Measurements from ENCODE around the gene PUS1. TPM values are rescaled to one million over a fixed set of nuclear protein-coding genes. Genes with fewer than 3 reads are reported as not detected.

Gene PUS1
- total and polyA plus RNA-seq, 3 donors from 2014 or later, result 16.9 to 26.0 (median 25.2) TPM

- peaks cover 21% of the 10 kb centered on the region for H3K4me1 ChIP-seq
- WGBS, 2 donors, result 89 to 93% methylated on average over 4 of the region's 4 CpGs
- no peak for TF ChIP-seq POLR2A (IDR thresholded peaks at IDR 0.05)
- no peak for TF ChIP-seq CTCF (IDR thresholded peaks at IDR 0.05)
- no peak overlapping the region for H3K4me3 ChIP-seq
- intact Hi-C loops (cut with DNase I; ENCODE audit: low total_unique reads), result no loop called here
- H3K9me3 ChIP-seq, result no peaks in the 10 kb centered on the region
- no peak for DNase-seq
- H3K36me3 ChIP-seq (ENCODE audit: low read depth, missing control alignments), result no peaks in the 10 kb centered on the region
- H3K27me3 ChIP-seq, result no peaks in the 10 kb centered on the region
- H3K27ac ChIP-seq, result no peak overlapping the region
These were observed 34.3 kb downstream of the PUS1 start for GRCh38 chr12:131963381-131963780.

DNA sequence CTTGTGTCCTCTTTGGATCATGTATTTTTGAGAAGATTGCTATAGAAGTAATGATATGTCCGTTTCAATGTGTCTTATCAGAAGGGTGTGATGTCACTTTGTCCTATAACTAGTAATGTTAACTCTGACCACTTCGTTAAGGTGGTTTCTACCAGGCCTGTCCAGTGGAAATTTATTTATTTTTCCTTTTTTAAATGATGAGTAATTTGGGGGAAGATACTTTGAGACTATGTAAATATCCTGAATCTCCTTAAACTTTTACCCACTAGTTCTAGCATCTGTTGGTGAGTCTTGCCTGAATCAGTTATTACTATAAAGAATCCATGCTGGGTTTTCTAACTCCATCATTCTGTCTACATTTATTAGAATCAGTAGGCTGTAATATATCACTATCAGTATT lies 36.0 kb downstream of the PUS1 start:
- H3K27ac ChIP-seq, result no peak overlapping the region
- no peak overlapping the region for H3K4me3 ChIP-seq
- TF ChIP-seq CTCF (IDR thresholded peaks at IDR 0.05) (no peak), POLR2A (IDR thresholded peaks at IDR 0.05) (no peak)
- H3K36me3 ChIP-seq (ENCODE audit: low read depth, missing control alignments), result no peaks in the 10 kb centered on the region
- no peaks in the 10 kb centered on the region for H3K27me3 ChIP-seq
- WGBS, 2 donors, result 57 to 66% methylated on average over 2 of the region's 2 CpGs
- H3K4me1 ChIP-seq, result peaks cover 5% of the 10 kb centered on the region
- no peaks in the 10 kb centered on the region for H3K9me3 ChIP-seq
- intact Hi-C loops (cut with DNase I; ENCODE audit: low total_unique reads), result no loop called here
- DNase-seq, result no peak

DNA sequence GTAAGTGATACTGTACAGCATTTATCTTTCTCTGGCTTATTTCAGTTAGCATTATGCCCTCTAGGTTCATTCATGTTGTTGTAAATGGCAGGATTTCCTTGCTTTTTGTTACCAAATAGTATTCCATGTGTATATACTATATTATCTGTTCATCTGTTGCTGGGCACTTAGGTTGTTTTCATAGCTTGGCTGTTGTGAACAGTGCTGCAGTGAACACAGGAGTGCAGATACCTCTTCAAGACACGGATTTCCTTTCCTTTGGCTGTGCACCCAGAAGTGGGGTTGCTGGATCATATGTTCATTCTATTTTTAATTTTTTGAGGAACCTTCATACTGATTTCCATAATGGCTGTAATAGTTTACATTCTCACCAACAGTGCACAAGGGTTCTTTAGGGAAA lies 42.1 kb downstream of the PUS1 start:
- DNase-seq, result peak; percentile 6
- WGBS, 2 donors, result 38 to 70% methylated on average over 1 of the region's 1 CpG
- Histone ChIP-seq H3K27ac (no peak overlapping the region), H3K4me1 (no peaks in the 10 kb centered on the region), H3K36me3 (ENCODE audit: low read depth, missing control alignments) (no peaks in the 10 kb centered on the region), H3K9me3 (no peaks in the 10 kb centered on the region), H3K27me3 (no peaks in the 10 kb centered on the region), H3K4me3 (no peak overlapping the region)
- TF ChIP-seq CTCF (IDR thresholded peaks at IDR 0.05) (no peak), POLR2A (IDR thresholded peaks at IDR 0.05) (no peak)
- intact Hi-C loops (cut with DNase I; ENCODE audit: low total_unique reads), result no loop called here

DNA sequence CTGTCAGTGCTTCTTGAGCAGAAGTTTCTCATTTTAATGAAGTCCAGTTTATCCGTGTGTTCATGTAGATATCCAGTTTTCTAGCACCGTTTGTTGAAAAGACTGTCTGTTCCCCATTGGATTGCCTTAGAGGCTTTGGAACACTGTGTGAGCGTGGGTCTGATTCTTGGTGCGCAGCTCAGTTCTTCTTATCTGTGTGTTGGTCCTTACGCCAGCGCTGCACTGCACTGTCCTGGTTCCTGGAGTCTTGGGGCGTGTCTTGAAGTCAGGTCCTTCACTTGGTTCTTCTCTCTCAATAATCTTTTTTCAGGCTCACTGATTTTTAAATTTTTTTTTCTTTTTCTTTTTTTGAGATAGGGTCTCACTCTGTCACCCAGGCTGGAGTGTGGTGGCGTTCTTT lies 46.2 kb downstream of the PUS1 start:
- TF ChIP-seq POLR2A (IDR thresholded peaks at IDR 0.05) (no peak), CTCF (IDR thresholded peaks at IDR 0.05) (no peak)
- WGBS, 2 donors, result 59 to 86% methylated on average over 8 of the region's 8 CpGs
- no peaks in the 10 kb centered on the region for H3K27me3 ChIP-seq
- intact Hi-C loops (cut with DNase I; ENCODE audit: low total_unique reads), result no loop called here
- no peak overlapping the region for H3K27ac ChIP-seq
- no peaks in the 10 kb centered on the region for H3K9me3 ChIP-seq
- no peak overlapping the region for H3K4me3 ChIP-seq
- no peaks in the 10 kb centered on the region for H3K4me1 ChIP-seq
- H3K36me3 ChIP-seq (ENCODE audit: low read depth, missing control alignments), result no peaks in the 10 kb centered on the region
- peak; percentile 72 for DNase-seq

DNA sequence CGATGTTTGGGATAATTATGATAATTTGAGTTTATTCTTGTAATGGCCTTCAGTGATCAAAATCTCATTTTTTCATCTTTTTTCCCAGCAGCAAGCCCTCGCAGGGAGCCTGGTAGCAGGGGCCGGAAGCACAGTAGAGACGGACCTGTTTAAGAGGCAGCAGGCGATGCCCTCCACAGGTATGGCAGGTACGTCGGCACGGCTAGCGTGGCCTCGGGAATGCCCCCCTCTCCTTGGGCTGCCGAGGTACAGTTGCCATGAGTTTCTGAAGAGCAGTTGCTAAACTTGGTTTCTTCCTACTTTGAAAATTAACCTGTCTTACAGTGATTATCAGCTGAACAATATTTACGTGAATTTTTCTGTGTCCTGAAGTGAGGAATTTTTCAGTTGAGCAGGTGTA lies 50.5 kb downstream of the PUS1 start:
- 93 to 95% methylated on average over 12 of the region's 12 CpGs for WGBS, 2 donors
- Histone ChIP-seq H3K9me3 (no peaks in the 10 kb centered on the region), H3K4me1 (no peaks in the 10 kb centered on the region), H3K4me3 (no peak overlapping the region), H3K36me3 (ENCODE audit: low read depth, missing control alignments) (no peaks in the 10 kb centered on the region), H3K27me3 (no peaks in the 10 kb centered on the region), H3K27ac (no peak overlapping the region)
- intact Hi-C loops (cut with DNase I; ENCODE audit: low total_unique reads), result no loop called here
- no peak for DNase-seq
- TF ChIP-seq CTCF (IDR thresholded peaks at IDR 0.05), result no peak
- no peak for TF ChIP-seq POLR2A (IDR thresholded peaks at IDR 0.05)
